Measurements from ENCODE around the gene ELAC1.

- TF ChIP-seq CTCF (conservative IDR thresholded peaks at IDR 0.05 in 1 of 2, IDR thresholded peaks at IDR 0.05 in 1 of 2; ENCODE audit: low read depth in 1 of 2, low read length in 2 of 2) = no peak
- no peak for TF ChIP-seq EZH2 (IDR thresholded peaks at IDR 0.05; ENCODE audit: low read length, missing control alignments)
Observed at GRCh38 chr18:50977037-50977760, 9.4 kb downstream of the ELAC1 start.

Measured in fibroblast of lung (primary cell).